GM19025 (cell line): Measurements from ENCODE around the gene GINS2.

Experiments used
- ATAC-seq: cut with Tn5 transposase; IDR thresholded peaks from one replicate; pipeline ENCODE4 v1.9.1; 2021; ENCODE audit warnings: mild to moderate bottlenecking, low read depth, moderate library complexity; ENCODE audit not compliant: unreplicated experiment

The GINS2 gene

DNA sequence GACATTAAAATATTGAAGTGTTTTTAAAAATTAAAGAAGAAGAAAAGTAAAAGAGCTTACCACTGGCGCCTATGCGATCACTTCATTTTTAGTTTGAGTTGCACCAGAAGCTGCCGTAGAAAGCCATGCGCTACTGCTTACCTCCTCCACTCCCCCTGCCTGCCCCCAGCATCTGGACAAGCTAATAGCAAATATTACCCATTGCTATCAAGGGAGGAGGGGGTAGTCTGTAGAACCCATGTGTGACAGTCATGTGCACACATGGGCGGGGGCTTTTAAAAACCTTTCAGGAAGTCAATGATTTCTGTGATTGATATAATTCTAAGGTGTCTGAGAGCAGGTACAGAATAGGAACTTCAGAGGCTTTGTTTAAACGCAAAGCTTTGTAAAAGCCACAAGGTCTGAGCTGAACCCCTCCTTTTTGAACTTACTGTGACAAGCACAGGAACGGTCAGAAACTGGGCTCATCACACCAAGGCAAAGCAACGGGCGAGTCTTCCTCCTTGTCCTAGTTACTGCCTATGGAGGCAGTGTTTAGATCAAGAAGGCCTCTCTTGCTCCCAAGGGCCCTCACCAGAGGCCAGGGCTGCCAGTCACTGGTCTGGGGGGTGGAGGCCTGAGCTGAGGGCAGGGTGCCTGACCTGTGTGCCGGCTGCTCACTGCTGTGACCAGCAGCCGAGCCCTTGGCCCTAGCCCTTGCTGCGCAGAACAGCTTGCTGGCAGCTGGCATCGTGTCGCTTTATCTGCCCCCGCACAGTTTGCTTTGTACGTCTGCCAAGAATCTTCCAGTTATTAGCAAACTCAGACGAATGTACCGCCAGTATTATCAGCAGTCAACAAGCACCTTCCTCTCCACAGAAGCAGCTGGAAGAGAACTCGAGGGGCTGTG, 15.0 kb downstream of the GINS2 start:
- ATAC-seq: no peak

GRCh38 chr16:85670840-85671239, 17.9 kb downstream of the GINS2 start:
- ATAC-seq: no peak

DNA sequence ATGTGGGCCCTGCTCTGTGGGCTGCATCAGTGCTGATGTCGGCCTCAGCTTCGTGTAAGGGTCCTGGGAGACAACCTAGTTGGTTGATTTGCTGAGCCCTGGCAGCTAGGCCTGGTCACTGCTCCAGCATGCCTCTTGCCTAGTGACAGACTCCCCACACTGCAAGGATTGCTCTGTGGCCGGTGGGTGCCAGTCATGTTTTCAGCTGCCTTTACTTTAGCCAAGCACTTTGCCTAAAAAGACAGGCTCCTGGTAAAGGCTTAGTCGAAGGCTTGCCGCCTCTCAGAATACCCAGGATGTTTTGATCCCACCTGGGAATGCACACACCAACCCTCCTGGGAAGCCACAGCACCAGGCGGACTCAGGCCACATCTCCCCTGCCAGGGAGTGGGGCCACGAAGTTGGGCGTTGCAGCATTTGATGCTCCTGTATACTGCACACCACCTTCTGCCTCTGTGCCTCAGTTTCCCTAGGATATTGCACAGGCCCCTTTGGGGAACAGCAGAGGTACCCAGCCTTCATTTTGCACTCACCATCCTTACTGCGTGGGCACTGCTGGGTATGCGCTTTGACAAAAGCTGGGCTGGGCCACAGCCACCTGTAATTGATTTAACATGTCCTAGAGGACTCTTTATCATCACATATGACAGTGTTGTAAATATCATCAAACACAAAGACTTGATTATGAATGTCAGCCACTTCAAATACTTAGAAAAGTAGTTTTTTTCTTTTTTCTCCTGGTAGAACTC, 19.9 kb downstream of the GINS2 start:
- no peak for ATAC-seq

GRCh38 chr16:85667841-85668413, 20.8 kb downstream of the GINS2 start:
- no peak for ATAC-seq

DNA sequence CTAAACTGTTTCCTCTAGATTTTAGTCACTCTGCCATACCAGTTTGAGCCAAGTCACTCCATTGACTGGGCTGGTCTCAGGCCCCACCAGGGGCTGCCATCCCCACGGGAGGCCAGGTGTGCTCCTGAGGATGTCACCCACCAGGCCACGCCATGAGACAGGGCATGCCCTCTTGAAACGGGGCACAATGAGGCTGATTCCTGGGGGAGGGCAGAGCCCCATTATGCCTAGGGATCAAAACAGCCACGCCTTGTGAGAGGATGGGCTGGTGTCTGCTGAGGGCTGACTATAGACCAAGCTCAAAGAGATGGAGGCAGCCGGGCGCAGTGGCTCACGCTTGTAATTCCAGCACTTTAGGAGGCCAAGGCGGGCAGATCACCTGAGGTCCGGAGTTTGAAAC, 21.5 kb downstream of the GINS2 start:
- no peak for ATAC-seq

DNA sequence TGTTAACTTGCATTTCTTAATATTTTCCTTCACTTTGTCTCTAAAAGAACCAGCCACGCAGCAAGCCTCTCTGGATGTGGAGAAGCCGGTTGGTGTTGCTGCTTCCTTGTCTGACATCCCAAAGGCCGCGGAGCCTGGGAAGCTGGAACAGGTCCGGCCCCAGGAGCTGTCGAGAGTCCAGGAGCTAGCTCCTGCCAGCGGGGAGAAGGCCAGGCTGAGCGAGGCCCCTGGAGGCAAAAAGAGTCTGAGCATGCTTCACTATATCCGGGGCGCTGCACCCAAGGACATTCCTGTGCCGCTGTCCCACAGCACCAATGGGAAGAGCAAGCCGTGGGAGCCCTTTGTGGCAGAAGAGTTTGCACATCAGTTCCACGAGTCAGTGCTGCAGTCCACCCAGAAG, 22.8 kb downstream of the GINS2 start:
- ATAC-seq: no peak

DNA sequence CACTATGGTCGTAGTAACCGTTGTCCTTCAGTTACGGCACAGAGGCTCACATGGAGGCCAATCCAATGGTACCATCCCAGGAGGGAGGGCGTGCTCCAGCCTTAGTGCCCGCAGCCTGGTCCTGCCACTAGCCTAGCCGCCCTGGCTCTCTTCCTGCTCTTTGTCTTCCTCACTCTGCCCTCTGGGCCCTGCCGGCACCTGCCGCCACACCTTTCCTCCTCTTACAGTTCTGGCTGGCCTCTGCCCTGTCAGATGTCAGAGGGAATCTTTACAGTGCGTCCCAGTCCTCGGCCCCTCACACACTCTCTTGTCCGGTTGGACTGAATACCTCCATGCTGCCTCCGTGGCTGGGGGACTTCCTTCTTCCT, 23.4 kb downstream of the GINS2 start:
- no peak for ATAC-seq

DNA sequence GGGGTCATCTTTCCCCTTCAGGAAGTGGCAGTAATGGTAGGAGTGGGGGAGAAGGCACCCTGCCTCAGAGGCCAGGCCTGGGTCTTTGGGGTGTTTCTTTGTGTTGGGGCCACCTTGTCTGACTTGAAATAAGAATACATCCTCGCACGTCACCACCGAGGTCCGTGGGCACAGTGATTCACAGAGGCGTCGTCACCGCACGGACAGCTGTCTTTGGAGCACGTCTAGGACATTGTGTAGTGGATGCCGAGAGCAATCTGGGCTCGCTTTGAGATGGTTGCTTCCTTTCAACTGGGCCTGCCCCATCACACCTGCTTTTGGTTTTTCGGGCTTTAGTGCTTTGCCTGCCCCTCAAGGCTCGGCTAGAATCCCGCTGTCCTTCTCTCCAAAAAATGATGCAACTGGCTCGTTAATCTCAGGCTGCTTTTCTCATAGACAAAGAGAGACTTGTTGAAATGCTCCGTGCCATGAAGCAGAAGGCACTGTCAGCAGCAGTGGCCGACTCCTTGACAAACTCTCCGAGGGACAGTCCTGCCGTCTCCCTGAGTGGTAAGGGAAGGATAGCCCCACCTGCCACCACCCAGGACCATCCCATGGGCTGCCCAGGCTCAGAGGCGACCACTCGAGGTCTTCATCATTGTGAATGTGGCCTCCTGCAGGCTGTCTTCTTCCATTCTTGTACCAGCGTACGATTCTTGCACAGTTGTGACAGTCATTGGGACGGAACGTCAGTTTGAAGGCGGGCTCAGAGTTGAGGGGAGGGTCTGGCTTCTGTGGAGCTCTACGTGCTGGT, 24.0 kb downstream of the GINS2 start:
- no peak for ATAC-seq

- no peak for ATAC-seq
Measured at GRCh38 chr16:85663891-85664321, 24.8 kb downstream of the GINS2 start.

- ATAC-seq: no peak
Measured at GRCh38 chr16:85662976-85663830, 25.6 kb downstream of the GINS2 start.

DNA sequence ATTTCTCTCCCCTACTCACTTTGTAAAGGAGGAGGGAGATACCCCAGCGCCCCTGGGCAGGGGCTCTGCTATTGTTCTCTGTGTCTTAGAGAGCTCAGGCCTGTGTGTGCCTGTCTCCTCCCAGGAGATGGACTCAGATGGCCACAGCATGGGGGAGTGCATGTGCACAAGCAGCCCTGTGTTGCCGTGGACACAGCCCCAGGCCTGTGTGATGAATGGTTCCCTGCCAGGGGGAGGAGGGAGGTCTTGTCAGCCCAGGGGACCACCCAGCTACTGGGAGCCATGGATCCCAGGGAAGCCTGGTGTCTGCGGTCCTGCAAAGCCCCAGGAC, 26.3 kb downstream of the GINS2 start:
- ATAC-seq: no peak

DNA sequence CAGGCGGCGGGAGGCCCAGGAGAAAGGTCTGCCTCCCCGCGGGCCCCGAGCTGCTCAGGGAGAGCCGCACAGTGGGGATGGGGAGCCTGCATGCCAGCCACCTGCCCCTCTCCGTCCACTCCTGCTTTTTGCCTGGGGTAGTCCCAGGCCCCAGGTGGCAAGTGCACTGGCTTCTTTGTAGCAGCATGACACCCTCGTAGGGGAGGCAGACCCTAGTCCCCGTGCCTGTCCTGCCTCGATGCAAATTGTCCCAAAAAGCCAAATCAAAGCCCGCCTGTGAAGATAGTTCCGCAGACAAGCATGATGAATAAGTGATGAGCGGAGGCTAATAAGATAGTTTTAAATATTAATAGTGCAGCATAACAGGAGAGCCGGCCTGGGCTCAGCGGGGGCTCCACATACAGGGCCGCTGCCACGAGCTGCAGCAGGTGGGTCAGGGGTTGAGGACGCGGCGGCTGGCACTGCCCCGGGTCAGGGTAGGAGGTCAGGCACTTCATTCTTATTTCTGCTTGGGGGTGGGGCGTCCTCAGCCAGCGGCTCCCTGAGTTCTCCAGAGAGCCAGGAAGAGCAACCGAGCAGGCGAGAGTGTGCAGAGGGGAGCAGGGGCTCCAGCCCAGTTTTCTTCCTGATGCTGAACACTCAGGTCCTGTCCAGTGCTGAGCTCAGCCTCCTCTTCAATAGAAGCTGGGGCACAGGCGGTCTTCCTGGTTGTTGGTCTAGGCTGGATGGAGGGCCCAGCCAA, 26.8 kb downstream of the GINS2 start:
- ATAC-seq: no peak

DNA sequence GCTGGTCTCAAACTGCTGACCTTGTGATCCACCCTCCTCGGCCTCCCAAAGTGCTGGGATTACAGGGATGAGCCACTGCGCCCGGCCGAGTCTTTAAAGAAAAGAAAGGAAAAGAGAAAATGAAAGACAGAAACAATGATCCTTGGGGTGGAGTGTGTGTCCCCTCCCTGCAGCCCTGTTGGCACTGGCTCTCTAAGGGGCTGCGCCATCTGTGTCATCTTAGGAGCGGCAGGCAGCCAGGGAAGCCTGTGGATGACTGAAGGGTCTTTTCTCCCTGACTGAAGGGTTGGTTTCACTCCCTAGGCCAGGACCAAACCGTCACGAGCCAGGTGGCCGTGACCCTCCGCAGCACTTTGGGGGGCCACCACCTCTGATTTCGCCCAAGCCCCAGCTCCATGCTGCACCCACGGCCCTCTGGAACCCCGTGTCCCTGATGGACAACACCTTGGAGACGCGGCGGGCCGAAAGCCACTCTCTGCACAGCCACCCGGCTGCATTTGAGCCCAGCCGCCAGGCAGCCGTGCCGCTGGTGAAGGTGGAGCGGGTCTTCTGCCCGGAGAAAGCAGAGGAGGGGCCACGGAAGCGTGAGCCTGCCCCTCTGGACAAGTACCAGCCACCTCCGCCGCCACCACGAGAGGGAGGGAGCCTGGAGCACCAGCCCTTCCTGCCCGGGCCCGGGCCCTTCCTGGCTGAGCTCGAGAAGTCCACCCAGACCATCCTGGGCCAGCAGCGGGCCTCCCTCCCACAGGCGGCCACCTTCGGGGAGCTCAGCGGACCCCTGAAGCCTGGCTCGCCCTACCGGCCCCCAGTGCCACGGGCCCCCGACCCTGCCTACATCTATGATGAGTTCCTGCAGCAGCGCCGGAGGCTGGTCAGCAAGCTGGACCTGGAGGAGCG, 27.7 kb downstream of the GINS2 start:
- ATAC-seq: no peak

GRCh38 chr16:85659805-85660511, 28.8 kb downstream of the GINS2 start:
- ATAC-seq: no peak

DNA sequence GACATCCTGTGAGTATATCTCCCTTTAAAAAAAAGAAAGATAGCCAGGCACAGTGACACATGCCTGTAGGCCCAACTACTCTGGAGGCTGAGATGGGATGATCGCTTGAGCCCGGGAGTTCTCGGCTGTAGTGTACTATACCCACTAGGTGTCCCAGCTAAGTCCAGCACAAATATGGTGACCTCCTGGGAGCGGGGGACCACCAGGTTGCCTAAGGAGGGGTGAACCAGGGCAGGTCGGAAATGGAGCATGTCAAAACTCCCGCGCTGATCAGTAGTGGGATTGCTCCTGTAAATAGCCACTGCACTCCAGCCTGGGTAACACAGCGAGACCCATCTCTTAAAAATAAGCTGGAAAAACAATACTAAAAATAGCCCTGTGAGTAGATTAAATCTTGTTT, 29.4 kb downstream of the GINS2 start:
- no peak for ATAC-seq

- no peak for ATAC-seq
Measured at GRCh38 chr16:85658504-85659326, 30.0 kb downstream of the GINS2 start.

- no peak for ATAC-seq
Measured at GRCh38 chr16:85657996-85658395, 30.8 kb downstream of the GINS2 start.
